Breast epithelium (tissue), 4 donors: ENCODE data around the gene ZNF614. TPM values are rescaled to one million over a fixed set of nuclear protein-coding genes. Genes with fewer than 3 reads are reported as not detected.
"Not testable (repeated sequence)": the region's sequence is repeated elsewhere in the genome, so short reads cannot be mapped to it uniquely, and the experiment has no call there.

ENCODE experiments used
- DNase-seq, 2 donors: peaks; one replicate each; pipeline ENCODE4 v3.0.0-alpha.2; 2019; ENCODE audit warnings: low spot score in 2 of 2
- H3K27ac ChIP-seq, 2 donors: fragments of 200-600 bp; sonication (generic) in 1 of 2; one replicate each; pipeline ENCODE4 v1.5.1; 2016 to 2019; ENCODE audit warnings: mild to moderate bottlenecking in 1 of 2
- H3K27me3 ChIP-seq, 2 donors: fragments of 200-600 bp; sonication (generic) in 1 of 2; one replicate each; pipeline versions ENCODE4 v1.5.1 to v1.6.0; 2017 to 2019; ENCODE audit warnings: control low read depth in 1 of 2, mild to moderate bottlenecking in 1 of 2
- H3K36me3 ChIP-seq: fragments of 200-600 bp; one replicate; pipeline ENCODE4 v1.5.1; 2019
- H3K4me1 ChIP-seq, 2 donors: fragments of 200-600 bp; sonication (generic); one replicate each; pipeline ENCODE4 v1.5.1; 2016 to 2019; ENCODE audit warnings: control low read depth in 1 of 2
- H3K4me3 ChIP-seq, 3 donors: fragments of 200-600 bp; sonication (generic); 1 replicate in 2 of 3; 2 replicates in 1 of 3; pipeline ENCODE4 v1.5.1; 2016 to 2019; ENCODE audit warnings: mild to moderate bottlenecking in 3 of 3, moderate library complexity in 2 of 3
- H3K9me3 ChIP-seq, 2 donors: fragments of 200-600 bp; sonication (generic) in 1 of 2; one replicate each; pipeline ENCODE4 v1.5.1; 2016 to 2019; ENCODE audit warnings: control low read depth in 1 of 2
- POLR2A ChIP-seq: fragments of 450-650 bp; IDR thresholded peaks from one replicate; pipeline ENCODE4 v1.6.1; 2016; ENCODE audit warnings: antibody characterized with exemption, mild to moderate bottlenecking, moderate library complexity
- POLR2AphosphoS5 ChIP-seq, 3 donors: sonication (generic); formaldehyde crosslinking; IDR thresholded peaks; one replicate each; pipeline ENCODE4 v1.6.1; 2017; ENCODE audit warnings: antibody characterized with exemption in 3 of 3
- intact Hi-C: fragments of 100-400 bp; cut with DNase I; formaldehyde crosslinking; loops from one replicate; pipeline ENCODE4 v1.15.1; 2023; ENCODE audit warnings: low total_unique reads
- total RNA-seq, 3 donors: library from RNA; depleted of rRNA; stranded (reverse); fragments of >200 nt; gene quantifications; one replicate each; pipeline ENCODE4 v1.1.0, GENCODE V29; 2016
- TF ChIP-seq, protein P1 (sequence below), 3 donors: fragments of 450-650 bp; IDR thresholded peaks; one replicate each; pipeline ENCODE4 v1.5.1; 2016 to 2017; ENCODE audit warnings: antibody characterized with exemption in 3 of 3, mild to moderate bottlenecking in 3 of 3, moderate library complexity in 3 of 3

The ZNF614 gene
- total RNA-seq = 10 to 100 TPM in 1 of 3 donors, 1 to 10 TPM in 2; 5.6 to 13.6 (median 9.5) TPM

DNA sequence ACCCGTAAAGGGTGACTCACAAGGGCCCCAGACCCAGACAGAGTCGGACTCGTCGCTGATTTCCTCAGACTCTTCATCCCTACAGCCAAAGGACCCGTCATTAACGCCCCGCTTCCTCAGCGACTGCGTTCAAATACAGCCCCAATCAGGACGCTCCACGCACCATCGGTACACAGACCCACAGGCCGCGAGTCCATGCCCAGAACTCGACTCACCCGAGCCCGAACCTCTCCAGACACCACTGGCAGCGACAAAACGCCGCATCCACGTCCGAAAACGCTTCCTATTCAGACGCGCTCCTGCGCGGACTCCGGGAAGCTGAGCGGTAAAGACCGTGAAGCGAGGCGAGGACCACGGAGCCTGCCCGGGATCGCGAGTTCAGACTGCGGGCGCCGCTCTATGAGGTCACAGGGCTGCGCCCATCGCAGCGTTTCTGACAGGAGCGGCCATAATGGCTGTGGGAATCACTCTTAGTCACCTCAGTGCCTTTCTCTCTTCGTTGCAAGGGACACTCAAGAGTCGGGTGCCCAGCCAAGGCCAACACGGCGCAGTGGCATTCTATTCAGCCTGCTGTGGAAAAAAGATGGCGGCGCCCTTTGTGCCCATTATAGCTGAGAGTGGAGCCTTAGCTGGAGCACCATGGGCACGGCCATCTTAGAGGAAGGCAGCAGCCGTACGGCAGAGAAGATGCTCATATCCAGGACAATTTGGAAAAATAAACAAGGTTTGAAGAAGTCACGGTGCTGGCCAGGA is at the start of gene ZNF614:
Gene ZNF614 (minus strand): TSS at position 353 of the 753 bp plus-strand sequence. CDS start 2,634 bp downstream, outside the sequence.
- TF ChIP-seq, protein P1, sequence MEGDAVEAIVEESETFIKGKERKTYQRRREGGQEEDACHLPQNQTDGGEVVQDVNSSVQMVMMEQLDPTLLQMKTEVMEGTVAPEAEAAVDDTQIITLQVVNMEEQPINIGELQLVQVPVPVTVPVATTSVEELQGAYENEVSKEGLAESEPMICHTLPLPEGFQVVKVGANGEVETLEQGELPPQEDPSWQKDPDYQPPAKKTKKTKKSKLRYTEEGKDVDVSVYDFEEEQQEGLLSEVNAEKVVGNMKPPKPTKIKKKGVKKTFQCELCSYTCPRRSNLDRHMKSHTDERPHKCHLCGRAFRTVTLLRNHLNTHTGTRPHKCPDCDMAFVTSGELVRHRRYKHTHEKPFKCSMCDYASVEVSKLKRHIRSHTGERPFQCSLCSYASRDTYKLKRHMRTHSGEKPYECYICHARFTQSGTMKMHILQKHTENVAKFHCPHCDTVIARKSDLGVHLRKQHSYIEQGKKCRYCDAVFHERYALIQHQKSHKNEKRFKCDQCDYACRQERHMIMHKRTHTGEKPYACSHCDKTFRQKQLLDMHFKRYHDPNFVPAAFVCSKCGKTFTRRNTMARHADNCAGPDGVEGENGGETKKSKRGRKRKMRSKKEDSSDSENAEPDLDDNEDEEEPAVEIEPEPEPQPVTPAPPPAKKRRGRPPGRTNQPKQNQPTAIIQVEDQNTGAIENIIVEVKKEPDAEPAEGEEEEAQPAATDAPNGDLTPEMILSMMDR (IDR thresholded peaks at IDR 0.05) = no peak
- peak; percentile 25 for TF ChIP-seq POLR2A
- TF ChIP-seq POLR2AphosphoS5 (IDR thresholded peaks at IDR 0.05) = peak; percentile 72 to 90 (median 75)
- no peaks in the 10 kb centered on the region for H3K27me3 ChIP-seq
- peaks cover 11% of the 10 kb centered on the region for H3K36me3 ChIP-seq
- intact Hi-C loops = no loop called here
- peak within 1 kb of the TSS; percentile 61 to 84 (median 75) for H3K4me3 ChIP-seq
- peaks cover 0 to 6% of the 10 kb centered on the region in 2 donors for H3K4me1 ChIP-seq
- DNase-seq = peak; percentile 71 to 80
- peaks cover 54 to 71% of the 10 kb centered on the region in 2 donors for H3K9me3 ChIP-seq
- H3K27ac ChIP-seq = peak within 1 kb of the TSS; percentile 94 to 95

DNA sequence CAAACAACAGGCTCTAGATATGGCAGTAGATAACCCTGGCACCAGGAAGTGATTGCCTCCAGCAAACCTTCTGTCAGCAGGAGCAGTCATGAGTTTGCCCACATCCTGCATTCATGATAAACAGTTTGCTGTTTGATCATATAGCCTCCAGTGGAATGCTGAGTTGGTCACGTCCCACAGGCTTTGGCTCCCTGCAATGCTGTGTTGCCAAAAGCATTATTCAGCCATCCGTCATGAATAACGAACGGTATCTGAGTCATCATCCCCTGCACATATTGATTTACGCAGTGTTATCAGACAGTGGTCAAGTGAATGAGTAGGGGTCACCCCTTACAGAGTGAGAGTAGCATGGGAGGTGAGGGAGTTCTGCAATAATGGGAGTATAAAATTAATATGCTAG is 42.3 kb upstream of the ZNF614 start:
- TF ChIP-seq, protein P1 (IDR thresholded peaks at IDR 0.05) = no peak
- TF ChIP-seq POLR2AphosphoS5 (IDR thresholded peaks at IDR 0.05) (no peak), POLR2A (no peak)
- peaks cover 36% of the 10 kb centered on the region for H3K36me3 ChIP-seq
- H3K27ac ChIP-seq = no peak overlapping the region
- H3K27me3 ChIP-seq = no peaks in the 10 kb centered on the region
- H3K4me3 ChIP-seq = no peak overlapping the region
- H3K9me3 ChIP-seq = peaks cover 93 to 99% of the 10 kb centered on the region in 2 donors
- intact Hi-C loops = no loop called here
- DNase-seq = no peak
- no peaks in the 10 kb centered on the region for H3K4me1 ChIP-seq

DNA sequence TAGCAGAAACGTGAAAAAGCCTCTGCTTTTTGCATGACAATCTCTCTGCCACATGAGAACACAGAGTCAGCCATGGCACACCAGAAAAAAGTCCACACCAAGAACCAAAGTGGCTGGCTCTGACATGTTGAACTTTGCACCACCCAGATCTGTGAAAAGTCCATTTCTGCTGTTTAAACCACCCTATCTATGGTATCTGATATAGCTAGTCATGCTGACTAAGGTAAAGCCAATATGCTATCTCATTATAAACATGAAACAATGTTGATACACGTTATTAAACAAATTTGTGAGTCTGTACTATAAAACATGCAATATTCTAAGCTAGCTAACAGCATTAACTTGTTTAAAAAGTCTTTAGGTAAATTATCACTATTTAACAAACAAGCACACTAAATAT is 41.5 kb upstream of the ZNF614 start:
- Histone ChIP-seq H3K27me3 (no peaks in the 10 kb centered on the region), H3K4me1 (no peaks in the 10 kb centered on the region), H3K9me3 (peaks cover 93 to 99% of the 10 kb centered on the region in 2 donors), H3K36me3 (peaks cover 27% of the 10 kb centered on the region), H3K4me3 (peak overlapping the region in 1 of 3 donors; percentile 2), H3K27ac (no peak overlapping the region)
- TF ChIP-seq, protein P1 (IDR thresholded peaks at IDR 0.05) = no peak
- TF ChIP-seq POLR2AphosphoS5 (IDR thresholded peaks at IDR 0.05) (no peak), POLR2A (no peak)
- intact Hi-C loops = no loop called here
- DNase-seq = no peak

DNA sequence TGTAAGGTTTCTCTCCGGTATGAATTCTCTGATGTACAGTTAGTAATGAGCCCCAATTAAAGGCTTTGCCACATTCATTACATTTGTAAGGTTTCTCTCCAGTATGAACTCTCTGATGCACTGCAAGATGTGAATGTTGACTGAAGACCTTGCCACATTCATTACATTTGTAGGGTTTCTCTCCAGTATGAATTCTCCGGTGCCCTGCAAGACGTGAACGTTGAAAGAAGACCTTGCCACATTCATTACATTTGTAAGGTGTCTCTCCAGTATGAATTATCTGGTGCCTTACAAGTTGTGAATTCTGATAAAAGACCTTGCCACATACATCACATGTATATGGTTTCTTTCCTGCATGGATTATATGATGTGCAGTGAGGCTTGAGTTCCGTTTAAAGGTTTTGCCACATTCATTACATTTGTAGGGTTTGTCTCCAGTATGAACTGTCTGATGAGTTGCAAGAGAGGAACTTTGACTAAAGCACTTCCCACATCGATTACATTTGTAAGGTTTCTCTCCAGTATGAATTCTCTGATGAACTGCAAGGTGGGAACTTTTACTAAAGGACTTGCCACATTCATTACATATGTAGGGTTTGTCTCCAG is 38.2 kb upstream of the ZNF614 start:
- DNase-seq = no peak
- Histone ChIP-seq H3K36me3 (peaks cover 26% of the 10 kb centered on the region), H3K4me3 (peak overlapping the region in 1 of 3 donors; percentile 24), H3K9me3 (peaks cover 97 to 99% of the 10 kb centered on the region in 2 donors), H3K27ac (no peak overlapping the region), H3K4me1 (no peaks in the 10 kb centered on the region), H3K27me3 (no peaks in the 10 kb centered on the region)
- TF ChIP-seq, protein P1 (IDR thresholded peaks at IDR 0.05) = no peak
- TF ChIP-seq POLR2AphosphoS5 (IDR thresholded peaks at IDR 0.05) (no peak), POLR2A (no peak)
- intact Hi-C loops = no loop called here

DNA sequence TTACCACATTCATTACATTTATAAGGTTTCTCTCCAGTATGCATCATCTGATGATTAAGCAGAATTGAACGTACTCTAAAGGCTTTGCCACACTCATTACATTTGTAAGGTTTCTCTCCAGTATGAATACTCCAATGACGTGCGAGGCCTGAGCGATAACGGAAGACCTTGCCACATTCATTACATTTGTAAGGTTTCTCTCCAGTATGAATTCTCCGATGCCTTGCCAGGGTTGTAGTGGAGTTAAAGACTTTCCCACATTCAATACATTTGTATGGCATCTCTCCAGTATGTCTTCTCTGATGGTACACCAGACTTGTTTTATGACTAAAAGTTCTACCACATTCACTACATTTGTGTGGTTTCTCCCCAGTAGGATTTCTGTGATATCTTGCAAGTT is 37.2 kb upstream of the ZNF614 start:
- no peak for DNase-seq
- peak overlapping the region in 1 of 3 donors; percentile 24 for H3K4me3 ChIP-seq
- TF ChIP-seq, protein P1 (IDR thresholded peaks at IDR 0.05) = no peak
- TF ChIP-seq POLR2AphosphoS5 (IDR thresholded peaks at IDR 0.05) (no peak), POLR2A (no peak)
- intact Hi-C loops = no loop called here
- peaks cover 19% of the 10 kb centered on the region for H3K36me3 ChIP-seq
- H3K9me3 ChIP-seq = peaks cover 97 to 99% of the 10 kb centered on the region in 2 donors
- no peaks in the 10 kb centered on the region for H3K27me3 ChIP-seq
- H3K4me1 ChIP-seq = no peaks in the 10 kb centered on the region
- H3K27ac ChIP-seq = no peak overlapping the region

DNA sequence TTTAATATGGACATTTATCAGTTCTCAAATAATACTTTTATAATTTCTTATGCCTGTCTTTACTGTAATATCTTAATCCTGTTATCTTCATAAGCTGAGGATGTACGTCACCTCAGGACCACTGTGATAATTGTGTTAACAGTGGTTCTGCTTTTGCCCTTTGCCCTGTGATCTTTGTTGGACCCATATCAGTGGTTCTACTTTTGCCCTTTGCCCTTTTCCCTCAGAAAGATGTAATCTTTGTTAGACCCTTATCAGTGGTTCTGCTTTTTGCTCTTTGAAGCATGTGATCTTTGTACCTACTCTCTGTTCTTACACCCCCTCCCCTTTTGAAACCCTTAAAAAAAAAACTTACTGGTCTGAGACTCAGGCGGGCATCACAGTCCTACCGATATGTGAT is 28.3 kb upstream of the ZNF614 start:
- H3K4me3 ChIP-seq, H3K36me3 ChIP-seq, H3K27ac ChIP-seq, H3K27me3 ChIP-seq, intact Hi-C loops, DNase-seq, H3K4me1 ChIP-seq: not testable (repeated sequence)
- peaks cover 75 to 85% of the 10 kb centered on the region in 2 donors for H3K9me3 ChIP-seq

DNA sequence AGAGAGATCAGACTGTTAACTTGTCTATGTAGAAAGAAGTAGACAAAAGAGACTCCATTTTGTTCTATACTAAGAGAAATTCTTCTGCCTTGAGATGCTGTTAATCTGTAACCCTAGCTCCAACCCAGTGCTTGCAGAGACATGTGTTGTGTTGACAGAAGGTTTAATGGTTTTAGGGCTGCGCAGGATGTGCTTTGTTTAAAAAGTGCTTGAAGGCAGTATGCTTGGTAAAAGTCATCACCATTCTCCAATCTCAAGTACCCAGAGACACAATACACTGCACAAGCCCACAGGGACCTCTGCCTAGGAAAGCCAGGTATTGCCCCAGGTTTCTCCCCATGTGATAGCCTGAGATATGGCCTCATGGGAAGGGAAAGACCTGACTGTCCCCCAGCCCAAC is 23.6 kb upstream of the ZNF614 start:
- intact Hi-C loops, H3K27ac ChIP-seq, H3K4me1 ChIP-seq, H3K36me3 ChIP-seq, DNase-seq, H3K27me3 ChIP-seq, H3K4me3 ChIP-seq: not testable (repeated sequence)
- H3K9me3 ChIP-seq = peaks cover 43 to 58% of the 10 kb centered on the region in 2 donors
